GM21528 (cell line): Measurements from ENCODE around the gene OR2G6.
A peak's percentile ranks its signal among the peaks of the same experiment; 100 is the strongest.
"Not testable (repeated sequence)": the region's sequence is repeated elsewhere in the genome, so short reads cannot be mapped to it uniquely, and the experiment has no call there.

Experiments used
- ATAC-seq: cut with Tn5 transposase; IDR thresholded peaks from one replicate; pipeline ENCODE4 v1.9.1; 2021; ENCODE audit warnings: mild to moderate bottlenecking, moderate library complexity; ENCODE audit not compliant: unreplicated experiment, low FRiP score

OR2G6 gene

GRCh38 chr1:248507773-248508172 is at the start of gene OR2G6:
OR2G6 (plus strand) TSS chr1:248508073; CDS start chr1:248521647, 13,574 bp downstream.
- ATAC-seq: not testable (repeated sequence)

DNA sequence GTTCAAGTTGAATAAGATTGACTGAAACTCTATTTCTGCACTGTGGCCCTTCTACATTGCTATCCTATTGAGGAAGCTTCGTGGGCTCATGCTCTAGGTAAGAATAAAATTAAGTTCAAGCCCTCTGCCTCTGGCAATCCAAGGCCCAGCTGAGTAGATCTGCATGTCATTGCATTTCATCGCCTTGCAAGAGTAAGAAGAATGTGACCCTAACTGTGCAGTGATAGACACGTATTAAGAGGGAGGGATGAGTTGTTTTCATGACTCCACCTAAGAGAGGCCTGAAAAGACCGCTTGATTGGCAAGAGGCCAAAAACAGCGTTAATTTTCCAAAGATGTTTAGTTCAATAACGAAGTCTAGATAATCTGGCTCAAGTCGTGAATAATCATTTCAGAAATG is 48.8 kb upstream of the OR2G6 start:
- ATAC-seq: not testable (repeated sequence)

DNA sequence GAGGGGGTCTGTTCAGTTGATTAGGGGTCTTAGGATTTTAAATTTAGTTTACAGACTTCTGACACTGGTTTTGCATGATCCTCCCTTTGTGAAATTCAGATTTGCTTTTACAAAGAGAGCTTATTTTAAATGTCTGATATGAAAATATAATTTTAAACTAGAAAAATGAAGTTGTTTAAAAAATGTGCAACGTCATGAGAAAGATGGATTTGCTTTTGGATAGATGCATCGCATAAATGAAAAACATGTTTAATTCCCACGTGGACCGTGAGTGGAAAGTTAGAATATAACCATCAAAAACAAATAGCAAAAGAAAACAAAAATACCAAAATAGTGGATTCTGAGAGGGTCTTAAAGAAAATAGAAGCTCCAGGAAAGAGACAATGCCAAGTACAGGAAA is 36.7 kb upstream of the OR2G6 start:
- no peak for ATAC-seq

DNA sequence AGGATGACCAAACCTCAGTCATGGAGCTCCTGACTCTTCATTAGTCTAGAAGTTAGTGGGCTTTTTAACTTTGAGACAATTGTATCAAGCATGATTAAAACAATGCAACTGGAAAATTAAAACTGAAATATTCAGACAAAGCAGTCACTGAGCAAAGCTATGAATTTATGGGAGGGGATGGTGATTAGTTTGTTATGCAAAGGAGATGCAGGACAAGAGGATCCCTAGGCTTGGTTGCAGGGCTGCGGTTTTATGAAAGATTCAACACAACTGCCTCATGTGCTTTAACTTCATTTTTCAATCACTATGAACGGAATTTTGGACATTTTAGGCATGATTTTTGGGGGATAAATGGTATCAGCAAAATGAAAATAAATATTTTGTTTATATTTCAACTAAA is 35.8 kb upstream of the OR2G6 start:
- ATAC-seq: not testable (repeated sequence)

DNA sequence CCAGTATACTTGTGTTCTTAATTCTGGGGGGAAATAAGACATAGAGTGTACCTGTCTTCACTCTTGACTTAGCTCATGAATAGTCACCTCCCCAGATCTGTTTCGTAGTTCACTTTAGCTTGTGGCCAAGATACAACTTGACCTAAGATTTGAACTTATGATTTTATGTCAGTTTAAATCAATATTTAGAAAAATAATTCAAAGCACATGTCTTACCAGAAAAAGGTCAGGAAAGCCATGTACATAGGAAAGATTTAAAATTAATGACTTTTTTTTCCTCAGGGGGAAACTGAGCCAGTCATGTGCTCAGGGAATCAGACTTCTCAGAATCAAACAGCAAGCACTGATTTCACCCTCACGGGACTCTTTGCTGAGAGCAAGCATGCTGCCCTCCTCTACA is 34.8 kb upstream of the OR2G6 start, which contains the start of gene OR2T3:
Gene OR2T3, plus strand, starts transcription at position 301 of the 400 bp plus-strand sequence. Its CDS starts 0 bp downstream, at position 301.
- not testable (repeated sequence) for ATAC-seq

GRCh38 chr1:248475660-248476059 is 32.2 kb upstream of the OR2G6 start:
- peak; percentile 89 for ATAC-seq

DNA sequence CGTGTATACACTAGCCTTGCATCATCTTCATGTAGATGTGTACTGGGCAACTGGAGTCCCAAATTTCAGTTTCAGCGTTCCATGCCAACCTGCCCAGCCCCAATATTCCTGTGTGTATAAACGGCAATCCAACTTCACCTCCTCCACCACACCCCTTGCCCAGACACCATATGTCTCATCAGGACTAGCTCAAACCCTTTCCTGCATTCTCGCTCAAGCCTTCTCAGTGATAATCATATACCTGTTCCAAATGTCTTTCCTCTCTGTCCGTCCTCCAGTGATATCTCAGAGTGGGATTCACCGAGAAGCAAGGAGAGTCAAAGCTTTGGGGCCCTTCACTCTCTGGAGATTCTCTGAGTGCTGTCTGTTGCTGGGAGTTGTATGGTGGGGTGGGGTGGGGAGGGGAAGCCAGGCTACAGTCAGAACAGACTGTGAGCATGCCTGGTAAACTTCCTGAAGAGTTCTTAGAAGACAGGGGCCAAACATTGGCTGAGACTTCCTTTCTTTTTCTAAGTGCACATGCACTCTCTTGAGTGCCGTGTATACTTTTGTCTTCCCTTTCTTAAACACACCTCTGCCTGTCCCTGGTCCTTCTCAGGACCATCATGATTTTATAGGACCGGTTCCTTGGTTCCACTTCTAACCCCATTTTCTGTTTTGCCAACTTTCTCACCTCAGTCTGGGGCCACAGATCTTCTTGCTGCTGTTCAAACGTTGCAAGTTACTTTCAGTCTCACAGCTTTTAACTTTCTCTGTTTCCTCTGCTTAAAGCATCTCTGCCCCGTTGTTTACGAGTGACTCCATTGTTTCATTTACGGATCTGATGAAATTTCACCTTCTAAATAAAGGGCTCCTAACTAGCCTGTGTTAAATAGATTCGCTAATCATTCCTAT is 25.9 kb upstream of the OR2G6 start:
- ATAC-seq: peak; percentile 85

GRCh38 chr1:248488289-248488688 is 19.6 kb upstream of the OR2G6 start, which contains the start of gene OR2T5:
OR2T5 (plus strand) TSS chr1:248488589; CDS start chr1:248488589, 0 bp downstream.
- not testable (repeated sequence) for ATAC-seq

DNA sequence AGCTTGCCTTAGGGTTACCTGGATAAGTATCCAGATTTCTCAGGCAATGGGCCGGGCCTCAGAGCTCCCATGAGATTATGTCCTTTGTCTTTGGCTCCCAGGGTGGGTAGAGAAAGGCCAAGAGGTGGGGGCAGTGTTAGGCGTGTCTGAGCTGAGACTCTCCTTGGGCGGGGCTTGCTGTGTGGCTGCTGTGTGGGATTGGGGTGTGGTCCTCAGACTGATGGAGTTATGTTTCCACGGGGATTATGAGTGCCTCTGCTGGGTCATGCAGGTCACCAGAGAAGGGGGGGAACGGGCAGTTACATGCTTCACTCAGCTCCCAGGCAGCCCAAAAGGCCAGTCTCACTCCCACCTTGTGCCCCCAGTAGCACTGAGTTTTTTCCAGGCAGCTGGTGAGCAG is 11.2 kb upstream of the OR2G6 start:
- not testable (repeated sequence) for ATAC-seq

DNA sequence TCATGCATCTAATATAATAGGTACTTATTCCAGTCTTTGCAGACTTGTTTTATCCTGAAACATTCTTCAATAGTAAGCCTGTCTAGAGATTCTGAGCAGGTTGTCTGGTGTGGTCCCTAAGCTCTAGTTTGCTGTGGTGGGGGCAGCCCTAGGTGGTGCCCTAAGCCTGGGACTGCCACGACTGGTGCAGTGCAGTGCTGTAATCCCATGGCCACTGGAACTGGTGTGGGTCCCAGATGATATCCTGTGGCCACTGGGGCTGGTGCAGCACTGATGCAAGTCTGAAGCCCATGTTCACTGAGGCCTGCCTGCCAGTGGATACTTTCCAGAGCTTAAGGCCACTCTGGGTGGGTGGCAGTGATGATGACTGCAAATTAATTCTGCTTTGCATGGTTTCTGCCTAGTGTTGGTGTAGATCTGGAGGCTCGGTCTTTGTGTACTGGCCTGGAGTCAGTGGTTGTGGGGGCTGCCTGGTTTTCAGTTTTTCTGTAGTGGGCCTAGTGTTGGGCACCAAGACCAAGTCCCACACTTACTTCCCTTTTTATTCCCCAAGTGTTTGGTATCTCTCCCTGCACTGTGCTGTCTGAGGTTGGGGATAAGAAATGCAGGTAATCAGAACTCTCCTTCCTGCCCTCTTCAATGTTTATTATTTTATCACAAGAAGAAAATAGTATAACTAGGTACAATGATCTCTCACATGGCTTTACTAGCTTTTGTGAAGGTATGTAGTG is 7.4 kb upstream of the OR2G6 start:
- ATAC-seq: not testable (repeated sequence)

GRCh38 chr1:248510217-248510616 is 2.3 kb downstream of the OR2G6 start:
- ATAC-seq: not testable (repeated sequence)

DNA sequence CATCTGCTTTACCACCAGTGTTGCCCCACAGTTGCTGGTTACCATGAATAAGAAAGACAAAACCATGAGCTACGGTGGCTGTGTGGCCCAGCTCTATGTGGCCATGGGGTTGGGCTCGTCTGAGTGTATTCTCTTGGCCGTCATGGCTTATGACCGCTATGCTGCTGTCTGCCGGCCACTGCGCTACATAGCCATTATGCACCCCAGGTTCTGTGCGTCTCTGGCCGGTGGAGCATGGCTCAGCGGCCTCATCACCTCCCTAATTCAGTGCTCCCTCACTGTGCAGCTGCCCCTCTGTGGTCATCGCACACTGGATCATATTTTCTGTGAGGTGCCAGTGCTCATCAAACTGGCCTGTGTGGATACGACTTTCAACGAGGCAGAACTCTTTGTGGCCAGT is 14.0 kb downstream of the OR2G6 start:
- ATAC-seq: no peak

DNA sequence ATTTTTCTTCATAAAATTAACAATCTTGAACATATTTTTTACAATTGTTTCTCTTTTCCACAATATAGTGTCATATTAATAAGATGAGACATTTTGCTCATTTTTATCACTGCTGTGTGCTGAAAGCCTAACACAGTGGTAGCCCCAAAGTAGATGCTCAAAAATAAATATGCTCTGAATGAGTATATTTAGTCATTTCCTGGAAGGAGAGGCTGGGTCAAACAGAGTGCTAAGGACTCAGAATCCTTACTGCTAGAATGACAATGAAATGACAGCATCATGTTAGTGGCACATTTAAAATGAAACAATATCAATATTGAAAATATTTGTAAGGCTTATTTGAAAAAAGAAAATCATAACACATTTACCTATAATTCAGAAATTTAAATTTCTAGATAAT is 29.6 kb downstream of the OR2G6 start:
- ATAC-seq: not testable (repeated sequence)

GRCh38 chr1:248547383-248547782 is 39.5 kb downstream of the OR2G6 start:
- not testable (repeated sequence) for ATAC-seq

DNA sequence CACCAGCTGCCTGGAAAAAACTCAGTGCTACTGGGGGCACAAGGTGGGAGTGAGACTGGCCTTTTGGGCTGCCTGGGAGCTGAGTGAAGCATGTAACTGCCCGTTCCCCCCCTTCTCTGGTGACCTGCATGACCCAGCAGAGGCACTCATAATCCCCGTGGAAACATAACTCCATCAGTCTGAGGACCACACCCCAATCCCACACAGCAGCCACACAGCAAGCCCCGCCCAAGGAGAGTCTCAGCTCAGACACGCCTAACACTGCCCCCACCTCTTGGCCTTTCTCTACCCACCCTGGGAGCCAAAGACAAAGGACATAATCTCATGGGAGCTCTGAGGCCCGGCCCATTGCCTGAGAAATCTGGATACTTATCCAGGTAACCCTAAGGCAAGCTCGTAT is 43.2 kb downstream of the OR2G6 start:
- ATAC-seq: not testable (repeated sequence)

GRCh38 chr1:248562672-248563071 is 54.8 kb downstream of the OR2G6 start, which contains the start of gene OR2T29:
OR2T29 (minus strand) TSS chr1:248562772; CDS start chr1:248559491, 3,281 bp downstream.
- ATAC-seq: not testable (repeated sequence)

- peak; percentile 80 for ATAC-seq
These were observed 57.9 kb downstream of the OR2G6 start for GRCh38 chr1:248565530-248566373.

- not testable (repeated sequence) for ATAC-seq
These were observed 61.2 kb downstream of the OR2G6 start for GRCh38 chr1:248569049-248569448.

GRCh38 chr1:248570811-248571210 is 62.9 kb downstream of the OR2G6 start:
- not testable (repeated sequence) for ATAC-seq

DNA sequence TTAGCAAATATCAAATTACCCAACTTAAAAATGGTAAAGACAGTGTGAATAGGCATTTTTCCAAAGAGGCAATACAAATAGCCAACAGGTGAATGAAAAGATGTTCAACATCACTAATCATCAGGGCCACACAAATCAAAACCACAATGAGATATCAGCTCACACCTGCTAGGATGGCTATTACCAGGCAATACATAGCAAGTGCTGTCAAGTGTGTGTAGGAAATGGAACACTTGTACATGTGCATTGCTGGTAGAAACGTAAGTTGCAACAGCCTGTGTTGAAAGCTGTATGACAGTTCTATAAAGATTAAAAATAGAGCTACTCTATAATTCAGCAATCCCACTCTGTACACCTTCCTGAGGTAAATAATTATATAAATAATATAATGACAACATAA is 64.2 kb downstream of the OR2G6 start:
- ATAC-seq: peak; percentile 100
